ENCODE results near the gene PLA1A.

- TF ChIP-seq CTCF (IDR thresholded peaks at IDR 0.05), result no peak
- no peak for TF ChIP-seq POLR2A (IDR thresholded peaks at IDR 0.05)
Observed at GRCh38 chr3:119555929-119556328, 41.8 kb upstream of the PLA1A start.
